Activated T-cell treated with anti-CD3 and anti-CD28 coated beads, Interleukin-2, amount 50 U/mL, for 4 hours (primary cell): ENCODE data around the gene ADCY1. TPM values are rescaled to one million over a fixed set of nuclear protein-coding genes. Genes with fewer than 3 reads are reported as not detected.
"Not testable (repeated sequence)": the region's sequence is repeated elsewhere in the genome, so short reads cannot be mapped to it uniquely, and the experiment has no call there.

ENCODE experiments used
- ATAC-seq, 2 donors: fragments of 200-7000 bp; cut with Tn5 transposase; one replicate each; pipeline ENCODE4 v1.10.0; 2021
- DNase-seq: peaks from one replicate; pipeline ENCODE4 v3.0.0-alpha.2; 2020
- H3K27me3 Mint-ChIP-seq: one replicate; pipeline ENCODE4 v1.8.0; 2021; ENCODE audit warnings: low read depth, mixed read lengths
- H3K36me3 Mint-ChIP-seq: one replicate; pipeline ENCODE4 v1.8.0; 2022; ENCODE audit warnings: mixed read lengths; ENCODE audit not compliant: insufficient read depth
- H3K4me1 Mint-ChIP-seq: one replicate; pipeline ENCODE4 v1.8.0; 2021; ENCODE audit warnings: low read depth, mixed read lengths
- H3K4me3 Mint-ChIP-seq: one replicate; pipeline ENCODE4 v1.8.0; 2021; ENCODE audit warnings: mild to moderate bottlenecking, moderate library complexity, mixed read lengths
- H3K9me3 Mint-ChIP-seq: one replicate; pipeline ENCODE4 v1.8.0; 2021; ENCODE audit warnings: mixed read lengths
- total RNA-seq, 3 donors: library from RNA; stranded (reverse); gene quantifications; one replicate each; pipeline ENCODE4 v1.2.1, GENCODE V29; 2021

ADCY1 gene
- total RNA-seq, 3 donors from 2014 or later = 0.05 to 0.26 (median 0.20) TPM

- Mint-ChIP-seq H3K27me3 (no peaks in the 10 kb centered on the region), H3K9me3 (peaks cover 6% of the 10 kb centered on the region), H3K4me1 (no peaks in the 10 kb centered on the region), H3K4me3 (no peak overlapping the region), H3K36me3 (peaks cover 40% of the 10 kb centered on the region)
- DNase-seq = no peak
- no peak for ATAC-seq
Observed at GRCh38 chr7:45726883-45727282, 152.7 kb downstream of the ADCY1 start.

DNA sequence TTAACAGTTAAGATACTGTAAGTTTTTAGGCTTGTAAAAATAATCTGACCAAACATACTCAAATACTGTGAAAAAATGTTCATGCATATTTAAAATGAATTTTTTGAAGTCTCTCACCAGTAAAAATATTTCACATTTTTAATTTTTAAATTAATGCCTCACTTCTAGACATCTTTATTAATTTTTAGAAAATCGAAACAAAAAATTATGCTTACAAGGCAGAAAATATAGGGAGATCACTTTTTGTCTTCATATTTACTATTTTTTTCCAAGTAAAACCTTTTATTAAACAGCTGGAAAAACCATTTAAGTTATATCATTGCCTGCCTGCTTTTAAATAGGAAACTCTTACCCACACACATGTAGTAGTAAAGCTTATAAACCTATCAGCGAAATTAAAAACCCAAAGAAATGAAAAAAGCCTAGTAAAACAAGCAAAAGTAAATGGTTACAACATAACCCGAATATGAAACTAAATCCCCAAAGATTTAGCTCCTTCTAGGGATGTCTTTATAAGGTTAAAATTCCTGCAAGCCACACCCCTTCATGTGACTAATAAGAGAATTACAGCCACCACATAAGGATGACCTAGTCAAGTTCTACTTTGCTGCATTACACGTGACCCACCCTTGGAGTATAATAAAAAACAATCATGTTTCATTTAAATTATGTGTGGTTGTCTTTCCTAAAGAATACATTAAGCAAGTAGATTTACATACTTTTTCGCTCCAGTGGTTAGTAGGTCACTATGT, 157.7 kb downstream of the ADCY1 start:
- H3K36me3 Mint-ChIP-seq = peaks cover 25% of the 10 kb centered on the region
- not testable (repeated sequence) for ATAC-seq, H3K4me3 Mint-ChIP-seq, DNase-seq, H3K27me3 Mint-ChIP-seq, H3K4me1 Mint-ChIP-seq, H3K9me3 Mint-ChIP-seq

DNA sequence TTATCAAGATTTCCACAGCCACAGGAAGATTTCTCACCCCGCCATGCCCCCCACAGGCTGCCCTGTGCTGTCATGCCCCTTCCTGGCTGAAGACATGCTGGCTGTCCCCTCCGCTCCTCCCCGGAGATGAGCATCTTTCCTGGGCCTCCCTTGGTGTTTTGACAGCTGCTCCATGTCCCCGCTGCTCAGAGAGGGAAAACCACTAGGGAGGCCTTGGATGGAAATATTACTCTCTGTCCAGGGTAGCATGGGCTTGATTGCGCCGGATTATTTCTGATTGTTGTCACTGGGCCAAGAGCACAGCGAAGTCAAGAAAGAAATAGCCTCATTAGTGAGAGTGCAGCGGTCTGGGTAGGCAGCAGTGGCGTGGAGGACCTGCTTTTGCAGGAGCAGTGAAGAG, 164.8 kb downstream of the ADCY1 start:
- ATAC-seq, DNase-seq, H3K4me1 Mint-ChIP-seq, H3K27me3 Mint-ChIP-seq, H3K4me3 Mint-ChIP-seq, H3K9me3 Mint-ChIP-seq: not testable (repeated sequence)
- H3K36me3 Mint-ChIP-seq = peaks cover 42% of the 10 kb centered on the region

- DNase-seq, H3K4me3 Mint-ChIP-seq, H3K27me3 Mint-ChIP-seq, ATAC-seq, H3K4me1 Mint-ChIP-seq, H3K9me3 Mint-ChIP-seq: not testable (repeated sequence)
- H3K36me3 Mint-ChIP-seq = peaks cover 54% of the 10 kb centered on the region
Observed at GRCh38 chr7:45740573-45740972, 166.4 kb downstream of the ADCY1 start.

GRCh38 chr7:45748976-45749375, 174.8 kb downstream of the ADCY1 start:
- H3K4me3 Mint-ChIP-seq, ATAC-seq, DNase-seq, H3K4me1 Mint-ChIP-seq, H3K9me3 Mint-ChIP-seq, H3K27me3 Mint-ChIP-seq: not testable (repeated sequence)
- H3K36me3 Mint-ChIP-seq = peaks cover 34% of the 10 kb centered on the region

DNA sequence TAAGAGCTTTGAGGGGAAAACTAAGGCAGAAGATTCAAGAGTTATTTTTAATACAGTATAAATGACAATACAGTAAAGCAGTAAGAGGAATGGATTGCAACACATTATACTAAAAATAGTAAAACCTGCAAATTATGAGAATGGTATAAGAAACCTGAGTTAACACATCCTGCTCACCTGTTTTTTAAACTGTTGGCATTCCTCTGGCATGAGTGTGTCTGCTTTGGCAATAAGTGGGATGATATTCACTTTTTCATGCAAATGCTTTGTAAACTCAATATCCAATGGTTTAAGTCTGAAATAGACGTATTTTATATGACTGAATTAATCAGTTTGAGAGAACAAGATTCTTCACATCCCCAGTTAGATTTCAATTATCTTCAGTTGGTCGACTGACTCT, 177.2 kb downstream of the ADCY1 start:
- not testable (repeated sequence) for DNase-seq, H3K4me3 Mint-ChIP-seq, H3K9me3 Mint-ChIP-seq, H3K27me3 Mint-ChIP-seq, H3K4me1 Mint-ChIP-seq, ATAC-seq
- H3K36me3 Mint-ChIP-seq = peaks cover 21% of the 10 kb centered on the region

DNA sequence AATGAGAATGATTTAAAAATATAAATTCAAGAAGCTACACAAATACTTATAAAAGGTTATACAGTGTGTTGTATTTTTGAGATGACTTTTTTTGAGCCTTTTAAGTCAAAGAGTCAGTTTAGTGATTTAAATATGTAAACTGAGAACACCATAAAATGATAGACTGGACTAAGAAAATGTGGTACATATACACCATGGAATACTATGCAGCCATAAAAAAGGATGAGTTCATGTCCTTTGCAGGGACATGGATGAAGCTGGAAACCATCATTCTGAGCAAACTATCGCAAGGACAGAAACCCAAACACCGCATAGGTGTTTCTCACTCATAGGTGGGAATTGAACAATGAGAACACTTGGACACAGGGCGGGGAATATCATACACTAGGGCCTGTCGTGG, 182.2 kb downstream of the ADCY1 start:
- H3K4me3 Mint-ChIP-seq, H3K4me1 Mint-ChIP-seq, H3K9me3 Mint-ChIP-seq, H3K27me3 Mint-ChIP-seq, DNase-seq, ATAC-seq: not testable (repeated sequence)
- peaks cover 18% of the 10 kb centered on the region for H3K36me3 Mint-ChIP-seq

DNA sequence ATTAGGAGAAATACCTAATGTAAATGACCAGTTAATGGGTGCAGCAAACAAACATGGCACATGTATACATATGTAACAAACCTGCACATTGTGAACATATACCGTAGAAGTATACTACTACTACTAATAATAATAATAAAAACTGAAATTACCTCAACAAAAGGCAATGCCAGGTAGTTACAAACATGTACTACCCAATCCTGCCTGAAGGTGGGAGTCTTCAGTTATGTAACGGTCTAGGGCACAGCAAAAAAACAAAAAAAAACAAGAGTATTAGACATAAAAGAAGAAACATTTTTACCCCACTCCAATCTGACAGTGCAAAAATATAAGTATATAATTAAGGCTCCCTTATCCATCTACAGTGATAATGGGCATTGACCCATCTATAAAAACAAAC, 182.6 kb downstream of the ADCY1 start:
- H3K4me1 Mint-ChIP-seq, H3K27me3 Mint-ChIP-seq, H3K9me3 Mint-ChIP-seq, ATAC-seq, DNase-seq, H3K4me3 Mint-ChIP-seq: not testable (repeated sequence)
- H3K36me3 Mint-ChIP-seq = peaks cover 14% of the 10 kb centered on the region

GRCh38 chr7:45759464-45759863, 185.3 kb downstream of the ADCY1 start:
- peaks cover 11% of the 10 kb centered on the region for H3K4me1 Mint-ChIP-seq
- H3K9me3 Mint-ChIP-seq, H3K27me3 Mint-ChIP-seq, DNase-seq, H3K4me3 Mint-ChIP-seq, ATAC-seq: not testable (repeated sequence)
- H3K36me3 Mint-ChIP-seq = peaks cover 20% of the 10 kb centered on the region

- not testable (repeated sequence) for H3K4me3 Mint-ChIP-seq, H3K27me3 Mint-ChIP-seq, ATAC-seq, H3K9me3 Mint-ChIP-seq, DNase-seq
- peaks cover 15% of the 10 kb centered on the region for H3K36me3 Mint-ChIP-seq
- H3K4me1 Mint-ChIP-seq = peaks cover 11% of the 10 kb centered on the region
Observed at GRCh38 chr7:45761545-45762205, 187.5 kb downstream of the ADCY1 start.

DNA sequence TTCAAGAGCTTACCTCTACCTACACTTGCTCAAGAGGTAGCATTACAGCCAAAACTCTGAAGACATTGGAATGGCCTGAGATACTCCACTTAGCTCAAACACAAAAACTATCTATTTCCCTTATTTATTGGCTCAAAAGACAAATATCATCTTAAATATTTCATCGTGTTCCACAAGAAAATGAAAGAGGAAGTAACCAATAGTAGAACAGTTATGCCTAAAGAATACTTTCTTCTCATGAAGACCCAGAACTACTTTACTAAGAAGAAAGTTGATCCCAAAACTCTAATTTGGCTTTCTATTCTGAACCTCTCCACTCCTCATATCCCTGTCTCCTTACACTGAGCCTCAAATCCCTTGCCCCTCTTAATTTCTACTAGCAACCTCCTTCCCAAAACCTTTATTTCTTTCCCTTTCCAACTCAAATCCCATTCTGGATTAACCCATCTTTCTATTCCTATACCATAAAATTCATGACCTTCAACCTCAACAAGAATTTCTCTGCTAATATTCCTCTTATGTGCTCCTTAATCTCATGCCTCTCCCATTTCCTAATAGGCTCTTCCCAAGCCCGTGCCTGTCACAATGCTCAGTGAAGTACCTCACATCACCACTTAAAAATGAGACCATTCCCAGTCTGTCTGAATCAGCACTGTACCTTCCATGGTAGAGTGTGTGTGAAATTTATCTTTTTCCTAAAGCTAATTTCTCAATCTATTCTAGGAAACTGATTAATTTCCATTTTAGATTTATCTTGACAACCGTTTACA, 188.2 kb downstream of the ADCY1 start:
- DNase-seq, ATAC-seq, H3K4me3 Mint-ChIP-seq, H3K9me3 Mint-ChIP-seq, H3K27me3 Mint-ChIP-seq: not testable (repeated sequence)
- Mint-ChIP-seq H3K36me3 (peaks cover 12% of the 10 kb centered on the region), H3K4me1 (peaks cover 11% of the 10 kb centered on the region)

GRCh38 chr7:45768516-45769394, 194.6 kb downstream of the ADCY1 start:
- peak; percentile 99 for ATAC-seq
- H3K4me3 Mint-ChIP-seq = peak overlapping the region; percentile 90
- not testable (repeated sequence) for H3K4me1 Mint-ChIP-seq, H3K36me3 Mint-ChIP-seq, H3K27me3 Mint-ChIP-seq, H3K9me3 Mint-ChIP-seq
- DNase-seq = peak; percentile 98

DNA sequence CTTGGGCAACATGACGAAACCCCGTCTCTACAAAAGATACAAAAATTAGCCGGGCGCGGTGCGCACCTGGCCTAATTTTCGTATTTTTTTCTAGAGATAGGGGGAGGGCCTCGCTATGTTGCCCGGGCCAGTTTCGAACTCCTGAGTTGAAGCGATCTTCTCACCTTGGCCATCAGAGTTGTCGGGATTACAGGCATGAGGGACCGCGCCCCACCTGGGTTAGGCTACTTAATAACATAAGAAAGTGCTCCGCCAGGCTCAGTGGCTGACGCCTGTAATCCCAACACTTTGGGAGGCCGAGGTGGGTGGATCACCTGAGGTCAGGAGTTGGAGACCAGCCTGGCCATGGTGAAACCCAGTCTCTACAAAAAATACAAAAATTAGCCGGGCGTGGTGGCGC, 195.5 kb downstream of the ADCY1 start:
- ATAC-seq, H3K36me3 Mint-ChIP-seq, DNase-seq: not testable (repeated sequence)

More for the DNA sequence above, 195.5 kb downstream of the ADCY1 start:
- not testable (repeated sequence) for H3K4me1 Mint-ChIP-seq, H3K9me3 Mint-ChIP-seq, H3K27me3 Mint-ChIP-seq
- H3K4me3 Mint-ChIP-seq = peak overlapping the region; percentile 90
